HG03575 (cell line): ENCODE data around the gene AIF1.

Experiments used
- ATAC-seq: cut with Tn5 transposase; IDR thresholded peaks from one replicate; pipeline ENCODE4 v1.9.1; 2021; ENCODE audit not compliant: unreplicated experiment, insufficient number of reproducible peaks, low FRiP score; ENCODE audit errors: extremely low read depth

AIF1 gene

GRCh38 chr6:31658983-31659648 is 44.1 kb downstream of the AIF1 start:
- no peak for ATAC-seq

- no peak for ATAC-seq
These were observed 44.8 kb downstream of the AIF1 start for GRCh38 chr6:31659649-31660380.

GRCh38 chr6:31660381-31661261 is 45.6 kb downstream of the AIF1 start, which contains the start of gene C6orf47:
Gene C6orf47, minus strand, starts transcription at chr6:31660778. Its CDS starts 831 bp downstream, at chr6:31659947.
- no peak for ATAC-seq

GRCh38 chr6:31661262-31662123 is 46.5 kb downstream of the AIF1 start:
- no peak for ATAC-seq

- ATAC-seq, result no peak
These were observed 47.2 kb downstream of the AIF1 start for GRCh38 chr6:31662124-31662723.

- no peak for ATAC-seq
These were observed 48.3 kb downstream of the AIF1 start for GRCh38 chr6:31663126-31663960.

GRCh38 chr6:31663961-31664789 is 49.1 kb downstream of the AIF1 start:
- no peak for ATAC-seq

- ATAC-seq, result no peak
These were observed 49.9 kb downstream of the AIF1 start, which contains the start of gene GPANK1 for GRCh38 chr6:31664790-31665500. Gene GPANK1, minus strand, starts transcription at chr6:31664997. Its CDS starts 519 bp downstream, at chr6:31664478.

GRCh38 chr6:31665501-31666336 is 50.7 kb downstream of the AIF1 start, which contains the start of gene CSNK2B:
Gene CSNK2B, plus strand, starts transcription at chr6:31666080. Its CDS starts 752 bp downstream, at chr6:31666832.
- ATAC-seq, result peak; percentile 57

GRCh38 chr6:31666337-31666965 is 51.4 kb downstream of the AIF1 start:
- ATAC-seq, result no peak
